Activated CD4-positive, alpha-beta T cell treated with anti-CD3 and anti-CD28 coated beads, Interleukin-2, amount 50 U/mL, for 1 hour (primary cell): ENCODE measurements around the gene RAB27B.
"Not testable (repeated sequence)": the region's sequence is repeated elsewhere in the genome, so short reads cannot be mapped to it uniquely, and the experiment has no call there.

Experiments used
- DNase-seq: peaks from one replicate; pipeline ENCODE4 v3.0.0-alpha.2; 2020

Gene RAB27B

GRCh38 chr18:54820785-54821275 lies 7.4 kb upstream of the RAB27B start:
- DNase-seq: not testable (repeated sequence)

- no peak for DNase-seq
Measured at GRCh38 chr18:54822872-54823845, 5.1 kb upstream of the RAB27B start.

GRCh38 chr18:54824761-54825160 lies 3.5 kb upstream of the RAB27B start:
- DNase-seq: no peak

GRCh38 chr18:54825601-54826344 lies 2.5 kb upstream of the RAB27B start:
- no peak for DNase-seq

DNA sequence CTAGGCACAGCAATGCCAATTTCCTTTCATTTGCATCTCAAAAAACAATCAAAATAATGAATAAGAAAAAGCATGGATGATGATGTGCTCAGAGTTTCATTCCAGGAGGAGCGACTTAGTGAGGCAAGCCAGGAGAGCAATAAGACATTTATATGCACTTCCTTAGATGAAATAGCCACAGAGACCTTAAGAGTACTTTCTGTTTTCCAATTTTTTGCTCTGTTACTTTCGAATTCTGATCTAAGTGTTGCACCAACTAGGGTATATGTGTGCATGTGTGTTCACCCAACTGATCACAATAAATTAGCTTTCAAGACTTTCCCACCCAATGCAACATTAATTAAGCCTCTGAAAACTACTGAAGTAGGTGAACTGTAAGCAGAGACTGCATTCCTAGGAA lies 709 bp downstream of the RAB27B start:
- DNase-seq: no peak

GRCh38 chr18:54829856-54830255 lies 1.6 kb downstream of the RAB27B start:
- no peak for DNase-seq

GRCh38 chr18:54830260-54830659 lies 2.0 kb downstream of the RAB27B start:
- DNase-seq: no peak

DNA sequence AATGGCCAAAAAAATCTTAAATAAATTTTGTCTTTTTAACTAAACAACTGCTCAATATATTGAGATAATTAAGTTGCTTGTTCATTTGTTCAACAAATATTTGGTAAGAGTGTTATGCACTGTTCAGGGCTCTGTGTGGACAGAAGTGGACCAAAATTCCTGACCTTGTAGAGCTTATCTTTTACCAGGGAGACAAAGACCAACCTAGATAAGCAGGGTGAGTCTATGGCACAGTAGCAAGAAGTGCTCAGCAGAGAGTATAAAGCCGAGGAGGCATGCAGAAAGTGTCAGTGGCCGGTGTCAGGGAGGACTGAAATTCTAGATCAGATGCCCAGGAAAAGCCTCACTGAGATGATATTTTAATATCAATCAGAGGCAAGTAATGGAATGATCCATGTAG lies 2.6 kb downstream of the RAB27B start:
- DNase-seq: no peak

DNA sequence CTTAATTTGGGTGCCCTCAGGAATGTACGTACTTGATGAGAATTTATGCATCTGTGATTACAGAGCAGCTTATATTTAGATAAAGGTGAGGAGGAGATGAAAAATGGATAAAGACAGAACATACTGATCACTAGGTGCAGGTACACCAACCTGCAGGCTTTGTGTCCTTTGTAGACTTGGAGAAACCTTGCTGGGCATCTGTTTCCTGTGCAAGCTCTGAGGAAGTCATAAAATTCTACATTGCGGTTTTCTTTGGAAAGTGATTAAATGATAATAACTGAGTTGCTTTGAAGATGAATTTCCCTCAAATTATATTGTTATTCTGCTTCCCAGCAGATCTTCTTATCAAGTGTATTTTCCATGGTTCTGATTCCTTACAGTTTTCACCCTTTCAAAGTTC lies 7.7 kb downstream of the RAB27B start:
- no peak for DNase-seq

GRCh38 chr18:54843314-54843713 lies 15.0 kb downstream of the RAB27B start:
- no peak for DNase-seq

DNA sequence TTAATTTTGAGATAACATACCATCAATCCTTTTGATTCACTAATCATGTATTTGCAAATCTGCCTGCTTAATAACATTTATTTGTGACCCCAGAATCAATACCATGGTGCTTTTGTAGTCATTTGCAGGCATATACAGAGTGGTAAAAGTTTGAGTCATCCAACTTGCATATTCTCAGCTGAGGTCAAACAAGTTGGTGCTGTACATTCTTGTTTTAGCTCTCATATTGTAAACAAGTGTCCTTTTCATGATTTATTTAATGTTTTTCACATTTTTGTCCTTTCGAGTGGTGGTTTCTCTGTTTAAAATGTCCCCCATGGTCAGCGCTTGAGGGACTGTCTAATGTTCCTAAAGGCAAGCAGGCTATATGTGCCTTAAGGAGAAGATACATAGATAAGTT lies 17.5 kb downstream of the RAB27B start:
- DNase-seq: no peak

DNA sequence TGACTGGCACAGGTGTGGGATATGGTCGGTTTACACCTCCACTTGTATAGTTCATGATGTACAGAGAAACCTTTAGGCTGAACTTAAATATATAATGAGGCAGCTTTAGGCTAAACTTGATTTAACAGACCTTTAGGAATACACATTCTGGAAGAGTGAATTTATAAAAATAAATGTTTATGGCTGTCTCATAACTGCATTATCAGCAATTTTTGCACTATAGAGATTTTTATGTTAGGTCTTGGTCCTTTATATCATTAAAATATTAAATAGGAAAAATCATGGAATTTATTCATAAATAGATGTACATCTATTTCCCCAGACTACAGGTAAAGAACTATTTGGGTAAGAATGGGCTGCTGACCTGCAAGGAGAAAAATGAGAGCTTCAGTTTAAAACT lies 19.8 kb downstream of the RAB27B start:
- DNase-seq: no peak

DNA sequence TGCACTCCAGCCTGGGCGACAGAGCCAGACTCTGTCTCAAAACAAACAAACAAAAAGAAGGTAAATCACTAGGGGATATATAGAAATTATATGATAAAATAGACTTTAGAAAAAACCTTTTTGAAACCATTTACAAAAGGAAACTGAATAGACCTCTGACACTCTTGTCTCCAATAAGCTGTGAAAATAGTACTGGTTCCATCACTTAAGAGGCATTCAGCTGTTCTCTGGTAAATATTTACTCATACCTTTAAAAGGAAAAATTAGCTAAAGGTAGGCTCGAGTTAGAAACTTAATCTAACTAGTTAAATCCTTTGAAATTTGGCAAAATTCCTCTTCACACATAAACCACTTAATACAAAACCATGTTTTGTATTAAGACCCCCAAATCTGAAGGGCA lies 21.4 kb downstream of the RAB27B start:
- DNase-seq: no peak

DNA sequence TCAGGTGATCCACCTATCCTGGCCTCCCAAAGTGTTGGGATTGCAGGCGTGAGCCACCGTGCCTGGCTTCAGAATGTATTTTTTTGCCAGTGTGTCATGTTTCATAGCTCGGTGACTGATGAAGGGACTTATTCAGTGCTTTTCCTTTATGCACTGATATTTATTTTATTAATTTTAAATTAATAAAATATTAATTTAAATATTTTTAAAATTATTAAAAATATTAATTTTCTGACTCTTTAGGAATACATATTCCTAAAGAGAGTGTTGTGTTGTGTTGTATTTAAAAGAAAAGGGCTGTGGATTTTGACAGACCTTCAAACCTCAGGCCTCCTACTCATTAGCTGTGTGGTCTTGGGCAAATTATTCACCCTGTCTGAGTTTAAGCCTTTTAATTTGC lies 22.3 kb downstream of the RAB27B start:
- DNase-seq: no peak

DNA sequence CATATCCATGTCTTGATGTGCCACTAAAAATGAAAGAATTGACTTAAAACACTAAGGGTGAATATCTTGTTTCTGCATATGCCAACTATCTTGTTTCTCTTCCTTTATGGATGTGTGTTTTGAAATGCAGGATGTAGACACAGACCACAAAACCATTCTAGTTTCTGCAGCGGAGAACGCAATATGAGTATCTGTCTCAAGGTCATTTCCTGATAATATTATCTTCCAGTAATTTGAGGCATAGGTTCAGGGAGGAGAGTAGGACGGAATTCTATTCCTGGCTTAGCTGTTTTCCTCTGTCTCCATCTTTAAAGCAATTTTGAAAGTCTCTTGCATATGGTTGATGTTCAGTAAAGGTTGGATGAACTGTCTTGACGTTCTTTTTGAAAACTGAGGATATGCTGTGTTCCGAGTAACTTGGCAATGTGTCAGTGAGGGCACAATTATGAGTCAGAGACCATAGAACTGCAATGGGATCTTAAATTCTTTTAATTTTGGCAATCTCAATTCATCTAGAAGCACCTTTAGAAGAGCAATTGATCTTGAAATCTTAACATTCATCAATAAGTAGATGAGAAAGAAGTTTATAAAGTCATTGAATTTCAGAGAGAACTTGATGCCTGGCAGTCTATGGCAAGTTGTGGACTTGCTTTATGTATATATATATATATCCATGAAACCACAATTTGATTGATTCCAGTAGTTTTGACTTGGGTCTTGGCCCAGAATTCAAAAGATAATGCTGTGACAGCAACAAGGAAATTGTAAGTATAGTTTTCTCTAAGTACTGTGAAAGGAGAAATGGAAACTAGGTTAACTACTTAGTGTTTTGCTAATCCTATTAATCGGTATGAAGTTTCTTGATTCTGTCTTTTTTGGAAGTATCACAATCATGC lies 24.8 kb downstream of the RAB27B start:
- no peak for DNase-seq

DNA sequence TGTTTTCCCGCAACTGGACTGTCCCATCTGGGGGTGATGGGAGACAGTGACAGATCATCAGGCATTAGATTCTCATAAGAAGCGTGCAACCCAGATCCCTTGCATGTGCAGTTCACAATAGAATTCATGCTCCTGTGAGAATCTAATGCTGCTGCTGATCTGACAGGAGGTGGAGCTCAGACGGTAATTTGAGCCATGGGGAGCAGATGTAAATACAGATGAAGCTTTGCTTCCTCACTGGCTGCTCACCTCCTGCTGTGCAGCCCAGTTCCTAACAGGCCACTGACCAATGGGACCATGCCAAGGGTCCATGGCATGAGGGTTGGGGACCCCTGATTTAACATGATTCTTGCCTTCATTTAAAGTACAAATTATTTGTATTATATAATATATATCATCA lies 26.8 kb downstream of the RAB27B start:
- not testable (repeated sequence) for DNase-seq

DNA sequence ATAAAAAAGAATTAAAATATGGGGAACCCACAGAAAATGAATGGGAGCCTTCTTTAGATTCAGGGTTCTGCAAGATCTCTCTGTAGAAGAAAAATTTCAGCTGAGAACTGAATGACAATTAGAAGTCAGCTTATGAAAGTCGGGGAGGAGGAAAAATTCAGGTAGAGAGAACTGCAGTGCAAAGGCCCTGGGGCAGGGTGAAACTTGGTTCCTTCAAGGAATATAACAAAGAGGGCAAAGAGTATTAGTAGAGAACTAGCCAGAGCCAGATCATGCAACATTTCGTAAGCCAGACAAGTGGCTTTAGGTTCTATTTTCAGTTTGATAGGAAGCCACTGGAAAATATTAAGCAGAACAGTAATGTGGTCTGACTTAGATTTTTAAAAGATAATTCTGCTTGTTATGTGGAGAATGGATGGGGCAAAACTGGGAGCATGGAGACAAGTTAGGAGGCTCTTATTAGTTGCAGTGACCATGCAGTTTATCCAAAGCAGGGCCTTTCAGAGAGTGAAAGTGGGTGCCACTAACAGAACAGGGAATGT lies 27.9 kb downstream of the RAB27B start:
- DNase-seq: no peak

GRCh38 chr18:54857499-54857898 lies 29.2 kb downstream of the RAB27B start:
- no peak for DNase-seq

DNA sequence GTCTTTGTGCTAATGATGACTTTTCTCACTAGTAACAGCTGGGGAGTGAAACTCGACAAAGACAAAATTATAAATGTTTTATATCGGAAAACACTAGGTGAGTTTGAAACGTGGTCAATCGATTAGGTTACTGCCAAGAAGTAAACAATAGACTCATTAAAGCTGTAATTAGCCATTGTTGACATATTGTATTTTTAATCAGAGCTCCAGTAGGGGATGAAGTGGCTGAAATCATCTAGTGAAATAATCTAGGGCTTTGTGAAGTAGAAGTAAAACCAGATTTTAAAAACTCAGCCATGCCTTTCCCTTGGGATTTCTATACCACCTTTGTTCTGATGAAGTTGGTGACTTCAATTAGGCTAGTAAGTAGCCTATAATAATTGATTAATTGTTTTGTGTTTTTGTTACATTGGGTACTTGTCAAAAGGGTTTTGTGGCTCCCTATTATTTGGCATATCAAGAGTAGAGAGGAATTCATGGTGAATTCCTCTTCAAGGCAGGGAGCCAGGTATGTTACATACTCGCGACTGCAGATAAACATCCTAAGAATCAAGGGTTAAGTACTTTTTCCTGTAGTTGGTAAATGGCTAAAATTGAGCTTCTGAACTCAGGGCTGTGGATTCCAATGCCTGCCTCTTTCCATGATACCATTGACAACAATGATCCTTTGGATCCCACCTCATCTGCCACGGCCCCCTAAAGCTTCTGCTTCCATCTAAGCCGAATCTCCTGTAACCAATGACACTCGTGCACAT lies 31.6 kb downstream of the RAB27B start:
- DNase-seq: no peak

- no peak for DNase-seq
Measured at GRCh38 chr18:54860941-54861340, 32.7 kb downstream of the RAB27B start.

DNA sequence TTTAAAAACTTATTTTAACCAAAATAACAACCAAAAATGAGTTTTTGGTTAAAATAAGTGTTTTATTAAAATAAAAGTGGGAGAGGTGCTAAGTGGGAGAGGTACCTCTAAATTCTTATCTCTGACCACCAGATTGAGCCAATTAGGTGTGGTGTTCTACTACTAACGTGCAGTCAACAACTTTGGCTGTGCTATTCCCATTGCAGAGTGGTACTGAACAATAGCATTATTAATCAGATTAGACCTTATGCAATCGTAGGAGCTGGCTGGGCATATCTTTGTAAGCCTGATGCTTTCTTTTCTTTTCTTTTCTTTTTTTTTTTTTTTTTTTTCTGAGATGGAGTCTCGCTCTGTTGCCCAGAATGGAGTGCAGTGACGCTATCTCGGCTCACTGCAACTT lies 38.9 kb downstream of the RAB27B start:
- DNase-seq: no peak

- no peak for DNase-seq
Measured at GRCh38 chr18:54871231-54871630, 43.0 kb downstream of the RAB27B start.
